ENCODE measurements around the gene PATL2. TPM values are rescaled to one million over a fixed set of nuclear protein-coding genes. Genes with fewer than 3 reads are reported as not detected.

Gene PATL2
- total RNA-seq, 1 donor from 2014 or later: not detected

- Histone ChIP-seq H3K9me3 (ENCODE audit: low read depth) (no peaks in the 10 kb centered on the region), H3K27ac (no peak overlapping the region), H4K20me1 (ENCODE audit: low read depth) (no peaks in the 10 kb centered on the region), H3K4me3 (no peak overlapping the region), H2AFZ (replicated peaks) (no peak overlapping the region), H3K79me2 (ENCODE audit: low read depth) (no peaks in the 10 kb centered on the region), H3K9ac (no peak overlapping the region), H3K4me2 (no peak overlapping the region), H3K27me3 (no peaks in the 10 kb centered on the region), H3K36me3 (no peaks in the 10 kb centered on the region), H3K4me1 (peaks cover 6% of the 10 kb centered on the region), H3F3A (ENCODE audit: low read depth) (no peaks in the 10 kb centered on the region)
- Mint-ChIP-seq H3K4me3 (no peak overlapping the region), H3K27me3 (ENCODE audit: insufficient read depth, low read depth) (peaks cover 7% of the 10 kb centered on the region), H3K36me3 (no peaks in the 10 kb centered on the region), H3K4me1 (peaks cover 39% of the 10 kb centered on the region), H3K27ac (no peak overlapping the region), H3K9me3 (peaks cover 4% of the 10 kb centered on the region)
- TF ChIP-seq CTCF (IDR thresholded peaks at IDR 0.05) (no peak), EZH2phosphoT487 (IDR thresholded peaks at IDR 0.05) (no peak), EZH2 (IDR thresholded peaks at IDR 0.05) (no peak)
- no peak for DNase-seq (ENCODE audit: low spot score)
Measured at GRCh38 chr15:44682211-44682610, 28.9 kb downstream of the PATL2 start.

GRCh38 chr15:44676676-44677075 is 34.4 kb downstream of the PATL2 start:
- no peaks in the 10 kb centered on the region for H3K79me2 ChIP-seq (ENCODE audit: low read depth)
- H3K36me3 Mint-ChIP-seq: no peaks in the 10 kb centered on the region
- H2AFZ ChIP-seq (replicated peaks): no peak overlapping the region
- TF ChIP-seq CTCF (IDR thresholded peaks at IDR 0.05) (no peak), EZH2 (IDR thresholded peaks at IDR 0.05) (no peak), EZH2phosphoT487 (IDR thresholded peaks at IDR 0.05) (no peak)
- H3K27ac ChIP-seq: no peak overlapping the region
- DNase-seq (ENCODE audit: low spot score): no peak
- no peaks in the 10 kb centered on the region for H3K27me3 ChIP-seq
- no peak overlapping the region for H3K4me3 ChIP-seq
- no peaks in the 10 kb centered on the region for H4K20me1 ChIP-seq (ENCODE audit: low read depth)
- H3F3A ChIP-seq (ENCODE audit: low read depth): no peaks in the 10 kb centered on the region
- H3K27ac Mint-ChIP-seq: no peak overlapping the region
- peaks cover 12% of the 10 kb centered on the region for H3K27me3 Mint-ChIP-seq (ENCODE audit: insufficient read depth, low read depth)
- no peak overlapping the region for H3K9ac ChIP-seq
- H3K9me3 ChIP-seq (ENCODE audit: low read depth): no peaks in the 10 kb centered on the region
- no peaks in the 10 kb centered on the region for H3K4me1 ChIP-seq
- peaks cover 25% of the 10 kb centered on the region for H3K4me1 Mint-ChIP-seq
- H3K4me3 Mint-ChIP-seq: no peak overlapping the region
- no peaks in the 10 kb centered on the region for H3K36me3 ChIP-seq
- H3K9me3 Mint-ChIP-seq: peaks cover 2% of the 10 kb centered on the region
- H3K4me2 ChIP-seq: no peak overlapping the region

GRCh38 chr15:44675911-44676310 is 35.2 kb downstream of the PATL2 start:
- H3K36me3 ChIP-seq: no peaks in the 10 kb centered on the region
- H3K4me3 Mint-ChIP-seq: no peak overlapping the region
- H3K4me1 ChIP-seq: no peaks in the 10 kb centered on the region

More at GRCh38 chr15:44675911-44676310, 35.2 kb downstream of the PATL2 start:
- no peak overlapping the region for H3K4me2 ChIP-seq
- H3K27ac ChIP-seq: no peak overlapping the region
- H3K4me1 Mint-ChIP-seq: peaks cover 19% of the 10 kb centered on the region
- no peaks in the 10 kb centered on the region for H4K20me1 ChIP-seq (ENCODE audit: low read depth)
- H2AFZ ChIP-seq (replicated peaks): no peak overlapping the region
- peaks cover 7% of the 10 kb centered on the region for H3K27me3 Mint-ChIP-seq (ENCODE audit: insufficient read depth, low read depth)
- no peak overlapping the region for H3K27ac Mint-ChIP-seq
- TF ChIP-seq CTCF (IDR thresholded peaks at IDR 0.05) (no peak), EZH2 (IDR thresholded peaks at IDR 0.05) (no peak), EZH2phosphoT487 (IDR thresholded peaks at IDR 0.05) (no peak)
- H3K9me3 ChIP-seq (ENCODE audit: low read depth): no peaks in the 10 kb centered on the region
- no peaks in the 10 kb centered on the region for H3K36me3 Mint-ChIP-seq
- H3K9ac ChIP-seq: no peak overlapping the region
- H3K79me2 ChIP-seq (ENCODE audit: low read depth): no peaks in the 10 kb centered on the region
- no peak for DNase-seq (ENCODE audit: low spot score)
- H3K9me3 Mint-ChIP-seq: peaks cover 2% of the 10 kb centered on the region
- H3F3A ChIP-seq (ENCODE audit: low read depth): no peaks in the 10 kb centered on the region
- H3K27me3 ChIP-seq: no peaks in the 10 kb centered on the region
- no peak overlapping the region for H3K4me3 ChIP-seq
